H1 (cell line): ENCODE measurements around the gene KRT34. TPM values are rescaled to one million over a fixed set of nuclear protein-coding genes. Genes with fewer than 3 reads are reported as not detected.

Source experiments
- CTCF ChIA-PET: fragments of 300-600 bp; sonication (Branson Sonifier 250); formaldehyde crosslinking; loops from one replicate; lab custom pipeline; 2021; ENCODE audit not compliant: partially characterized antibody; lab: Charles Lee
- POLR2A ChIA-PET: fragments of 300-600 bp; sonication (Branson Sonifier 250); formaldehyde crosslinking; loops from one replicate; lab custom pipeline; 2021; ENCODE audit warnings: inconsistent platforms; ENCODE audit not compliant: partially characterized antibody; lab: Charles Lee
- DNase-seq, 2 experiments: peaks; one replicate each; pipeline versions ENCODE4 v3.0.0 to v3.0.0-alpha.2; 2010 to 2022; ENCODE audit warnings: low spot score in 2 of 2, low read depth in 1 of 2, mixed read lengths in 1 of 2
- FAIRE-seq: peaks from 2 replicates; lab custom pipeline; 2011; peaks lifted over from hg19 to GRCh38; lab: Jason Lieb, UNC
- H2AFZ ChIP-seq: 2 replicates; pipeline ENCODE4 v1.8.1; 2012; ENCODE audit warnings: low read length, inconsistent platforms
- H2AK5ac ChIP-seq: 2 replicates; pipeline ENCODE4 v1.6.1; 2013; ENCODE audit warnings: low read depth, low read length
- H2BK120ac ChIP-seq: replicated peaks from 2 replicates; pipeline ENCODE3; 2013; ENCODE audit warnings: low read depth, low read length, inconsistent platforms
- H2BK12ac ChIP-seq: 2 replicates; pipeline ENCODE4 v1.6.1; 2013; ENCODE audit warnings: low read depth, low read length
- H2BK15ac ChIP-seq: 2 replicates; pipeline ENCODE4 v1.6.1; 2013; ENCODE audit warnings: low read length
- H2BK20ac ChIP-seq: 2 replicates; pipeline ENCODE4 v1.6.1; 2013; ENCODE audit warnings: low read length
- H2BK5ac ChIP-seq: 2 replicates; pipeline ENCODE4 v1.6.1; 2013; ENCODE audit warnings: low read depth, low read length
- H3K14ac ChIP-seq: 2 replicates; pipeline ENCODE4 v1.6.1; 2013; ENCODE audit warnings: inconsistent platforms; ENCODE audit not compliant: insufficient read length
- H3K18ac ChIP-seq: 2 replicates; pipeline ENCODE4 v1.6.1; 2013; ENCODE audit warnings: low read length; ENCODE audit errors: extremely low read depth
- H3K23ac ChIP-seq: 2 replicates; pipeline ENCODE4 v1.6.1; 2013; ENCODE audit warnings: inconsistent platforms; ENCODE audit not compliant: insufficient read length
- H3K23me2 ChIP-seq: 2 replicates; pipeline ENCODE4 v1.6.1; 2013; ENCODE audit warnings: low read depth, low read length
- H3K27ac ChIP-seq: 2 replicates; pipeline ENCODE4 v1.6.1; 2011; ENCODE audit warnings: low read depth, low read length, inconsistent platforms
- H3K27me3 ChIP-seq, 4 experiments: replicated peaks in 1 of 4; 1 replicate in 1 of 4; 2 replicates in 3 of 4; pipeline versions ENCODE4 v1.6.1 to v1.8.1; 2011 to 2013; ENCODE audit warnings: low read length in 3 of 4, mild to moderate bottlenecking in 3 of 4, inconsistent platforms in 2 of 4, mixed read lengths in 2 of 4, moderate library complexity in 1 of 4; ENCODE audit not compliant: control insufficient read depth in 3 of 4, insufficient read depth in 3 of 4; ENCODE audit errors: extremely low read depth in 1 of 4
- H3K36me3 ChIP-seq, 4 experiments: 2 replicates each; pipeline versions ENCODE4 v1.6.1 to v1.8.1; 2011 to 2013; ENCODE audit warnings: mild to moderate bottlenecking in 4 of 4, low read length in 3 of 4, moderate library complexity in 2 of 4, control low read depth in 1 of 4, inconsistent platforms in 1 of 4; ENCODE audit not compliant: insufficient read depth in 4 of 4, control insufficient read depth in 2 of 4
- H3K4ac ChIP-seq: replicated peaks from 2 replicates; pipeline ENCODE3; 2013; ENCODE audit warnings: low read length, low read depth, mixed read lengths, inconsistent platforms; ENCODE audit not compliant: insufficient read length
- H3K4me1 ChIP-seq, 4 experiments: replicated peaks in 1 of 4; 1 replicate in 1 of 4; 2 replicates in 3 of 4; pipeline versions ENCODE4 v1.6.1 to v1.8.1; 2011 to 2013; ENCODE audit warnings: low read length in 3 of 4, inconsistent platforms in 2 of 4, mixed read lengths in 1 of 4; ENCODE audit not compliant: insufficient read depth in 4 of 4, control insufficient read depth in 3 of 4
- H3K4me2 ChIP-seq, 2 experiments: 2 replicates each; pipeline versions ENCODE4 v1.6.1 to v1.8.1; 2011 to 2013; ENCODE audit warnings: low read depth in 2 of 2, low read length in 2 of 2, control low read depth in 1 of 2, inconsistent platforms in 1 of 2, mild to moderate bottlenecking in 1 of 2; ENCODE audit not compliant: insufficient read depth in 1 of 2
- H3K4me3 ChIP-seq, 4 experiments: fragments of 200-600, 300-600 bp in 1 of 4; sonication (generic), shearing (Covaris generic), sonication (Bioruptor Twin) in 1 of 4; 2 replicates each; pipeline versions ENCODE4 v1.5.1 to v1.8.1; 2011 to 2016; ENCODE audit warnings: low read length in 4 of 4, low read depth in 3 of 4, control low read depth in 2 of 4, inconsistent platforms in 2 of 4, mild to moderate bottlenecking in 2 of 4, mixed read lengths in 1 of 4, moderate library complexity in 1 of 4; ENCODE audit not compliant: insufficient read depth in 2 of 4; ENCODE audit errors: extremely low read depth in 1 of 4
- H3K56ac ChIP-seq: replicated peaks from 2 replicates; pipeline ENCODE3; 2013; ENCODE audit warnings: low read depth, mild to moderate bottlenecking, mixed read lengths, low read length, inconsistent platforms; ENCODE audit not compliant: insufficient read length
- H3K79me1 ChIP-seq: 2 replicates; pipeline ENCODE4 v1.6.1; 2013; ENCODE audit warnings: low read depth, low read length, control low read depth
- H3K79me2 ChIP-seq, 2 experiments: 2 replicates each; pipeline versions ENCODE4 v1.6.1 to v1.8.1; 2012 to 2013; ENCODE audit warnings: low read length in 2 of 2, mild to moderate bottlenecking in 2 of 2, inconsistent platforms in 1 of 2; ENCODE audit not compliant: insufficient read depth in 2 of 2, control insufficient read depth in 1 of 2
- H3K9ac ChIP-seq, 4 experiments: replicated peaks in 1 of 4; 1 replicate in 1 of 4; 2 replicates in 3 of 4; pipeline versions ENCODE4 v1.6.1 to v1.8.1; 2011 to 2013; ENCODE audit warnings: low read depth in 3 of 4, low read length in 3 of 4, control low read depth in 2 of 4, mild to moderate bottlenecking in 2 of 4, moderate library complexity in 2 of 4, inconsistent platforms in 1 of 4; ENCODE audit errors: extremely low read depth in 1 of 4
- H3K9me3 ChIP-seq, 2 experiments: 2 replicates each; pipeline versions ENCODE4 v1.6.1 to v1.8.1; 2012 to 2013; ENCODE audit warnings: mild to moderate bottlenecking in 2 of 2, moderate library complexity in 2 of 2, control low read depth in 1 of 2, inconsistent platforms in 1 of 2, low read depth in 1 of 2, low read length in 1 of 2, mixed read lengths in 1 of 2; ENCODE audit not compliant: insufficient read depth in 2 of 2
- H4K20me1 ChIP-seq, 2 experiments: replicated peaks in 1 of 2; 2 replicates each; pipeline versions ENCODE3 to v1.8.1; 2011 to 2013; ENCODE audit warnings: inconsistent platforms in 2 of 2, low read length in 2 of 2, mild to moderate bottlenecking in 1 of 2; ENCODE audit not compliant: insufficient read depth in 2 of 2, control insufficient read depth in 1 of 2
- H4K5ac ChIP-seq: 2 replicates; pipeline ENCODE4 v1.6.1; 2013; ENCODE audit warnings: low read length, low read depth, mixed read lengths, inconsistent platforms; ENCODE audit not compliant: insufficient read length
- H4K8ac ChIP-seq: 2 replicates; pipeline ENCODE4 v1.8.0; 2013; ENCODE audit warnings: mild to moderate bottlenecking, moderate library complexity, low read length, inconsistent platforms; ENCODE audit not compliant: insufficient read depth; ENCODE audit errors: extremely low read depth
- H4K91ac ChIP-seq: replicated peaks from 2 replicates; pipeline ENCODE3; 2013; ENCODE audit warnings: low read length, mixed read lengths, inconsistent platforms; ENCODE audit not compliant: insufficient read length
- BRCA1 ChIP-seq: IDR thresholded peaks from 2 replicates; pipeline ENCODE4 v1.6.1; 2012; ENCODE audit warnings: low read depth, low read length, improper control_type of control experiment
- WGBS, 2 experiments: shearing (Covaris generic) in 1 of 2; methylation state at CpG; one replicate each; pipeline versions ENCODE4 v1.1.6 to v1.1.7; 2013 to 2015; ENCODE audit warnings: low lambda C conversion rate in 2 of 2, mixed read lengths in 2 of 2, inconsistent platforms in 1 of 2, low coverage in 1 of 2, missing lambda C conversion rate in 1 of 2; ENCODE audit not compliant: insufficient replicate concordance in 2 of 2, insufficient coverage in 1 of 2, insufficient read length in 1 of 2; ENCODE audit errors: extremely low coverage in 1 of 2, missing lambda C conversion rate in 1 of 2; 5-methylcytosine and 5-hydroxymethylcytosine counted together
- polyA plus RNA-seq, 7 experiments: library from polyadenylated mRNA; depleted of rRNA in 3 of 7; stranded (reverse) in 5 of 7; unstranded in 2 of 7; fragments of >200 nt in 5 of 7; fragments of 200-250 nt in 2 of 7; gene quantifications; 1 replicate in 5 of 7; 2 replicates in 1 of 7; 4 replicates in 1 of 7; pipeline versions ENCODE4 v1.2.1 to v1.2.3, GENCODE V29; 2011 to 2013; ENCODE audit warnings: missing spikeins in 2 of 7, mixed read lengths in 2 of 7
- total RNA-seq: library from RNA; stranded (reverse); fragmentation: NEBNext Ultra II Directional; extraction: Animal tissue kit (Norgen Biotek cat#: 25700); gene quantifications from 2 replicates; pipeline ENCODE4 v1.2.1, GENCODE V29; 2021

Gene KRT34
- total and polyA plus RNA-seq, 2 of the 8 experiments (the other 6 are each of a cell fraction or from before 2014, with no cell fraction given): not detected

GRCh38 chr17:41429667-41430066 is 47.6 kb upstream of the KRT34 start:
- no peak overlapping the region for H3K9ac ChIP-seq
- H3K79me1 ChIP-seq: no peaks in the 10 kb centered on the region
- H3K23me2 ChIP-seq: no peaks in the 10 kb centered on the region
- H3K4ac ChIP-seq: no peak overlapping the region
- no peaks in the 10 kb centered on the region for H3K9me3 ChIP-seq
- no peak overlapping the region for H3K23ac ChIP-seq
- no peaks in the 10 kb centered on the region for H3K79me2 ChIP-seq
- WGBS, 2 experiments: 83% methylated on average over 7 of the region's 7 CpGs; no CpG with 5 or more reads in 1 of the 2 experiments
- TF ChIP-seq BRCA1: no peak
- H3K4me1 ChIP-seq: peaks cover 0 to 3% (median 0%) of the 10 kb centered on the region in 4 experiments; a peak in 1 of 7 replicates
- no peak overlapping the region for H2AFZ ChIP-seq
- H3K14ac ChIP-seq: no peak overlapping the region
- H3K56ac ChIP-seq: no peak overlapping the region
- no peak overlapping the region for H2AK5ac ChIP-seq
- no peak overlapping the region for H2BK5ac ChIP-seq
- no peak overlapping the region for H2BK15ac ChIP-seq
- H3K18ac ChIP-seq: no peak overlapping the region
- POLR2A ChIA-PET: no interaction called here
- H2BK20ac ChIP-seq: 0 out of 2 replicates have a peak overlapping the region, but pooled peaks have one; percentile 3
- no peak overlapping the region for H4K91ac ChIP-seq
- FAIRE-seq (no peak), DNase-seq (no peak)
- H3K36me3 ChIP-seq: no peaks in the 10 kb centered on the region
- H2BK120ac ChIP-seq: no peak overlapping the region
- H4K5ac ChIP-seq: no peak overlapping the region
- H3K4me3 ChIP-seq: no peak overlapping the region
- H4K8ac ChIP-seq: no peak overlapping the region
- H3K4me2 ChIP-seq: no peak overlapping the region
- H3K27ac ChIP-seq: no peak overlapping the region
- CTCF ChIA-PET: interaction anchor here (0.7 to 2.0 kb wide), 7 partner anchors 11 to 219 kb away, joined by 3 to 14 read pairs (median 3); no protein-coding TSS in a partner anchor
- no peaks in the 10 kb centered on the region for H3K27me3 ChIP-seq
- no peaks in the 10 kb centered on the region for H4K20me1 ChIP-seq
- H2BK12ac ChIP-seq: no peak overlapping the region
